Measurements from ENCODE around the gene LSM14A.
"Not testable (repeated sequence)": the region's sequence is repeated elsewhere in the genome, so short reads cannot be mapped to it uniquely, and the experiment has no call there.

The LSM14A gene

DNA sequence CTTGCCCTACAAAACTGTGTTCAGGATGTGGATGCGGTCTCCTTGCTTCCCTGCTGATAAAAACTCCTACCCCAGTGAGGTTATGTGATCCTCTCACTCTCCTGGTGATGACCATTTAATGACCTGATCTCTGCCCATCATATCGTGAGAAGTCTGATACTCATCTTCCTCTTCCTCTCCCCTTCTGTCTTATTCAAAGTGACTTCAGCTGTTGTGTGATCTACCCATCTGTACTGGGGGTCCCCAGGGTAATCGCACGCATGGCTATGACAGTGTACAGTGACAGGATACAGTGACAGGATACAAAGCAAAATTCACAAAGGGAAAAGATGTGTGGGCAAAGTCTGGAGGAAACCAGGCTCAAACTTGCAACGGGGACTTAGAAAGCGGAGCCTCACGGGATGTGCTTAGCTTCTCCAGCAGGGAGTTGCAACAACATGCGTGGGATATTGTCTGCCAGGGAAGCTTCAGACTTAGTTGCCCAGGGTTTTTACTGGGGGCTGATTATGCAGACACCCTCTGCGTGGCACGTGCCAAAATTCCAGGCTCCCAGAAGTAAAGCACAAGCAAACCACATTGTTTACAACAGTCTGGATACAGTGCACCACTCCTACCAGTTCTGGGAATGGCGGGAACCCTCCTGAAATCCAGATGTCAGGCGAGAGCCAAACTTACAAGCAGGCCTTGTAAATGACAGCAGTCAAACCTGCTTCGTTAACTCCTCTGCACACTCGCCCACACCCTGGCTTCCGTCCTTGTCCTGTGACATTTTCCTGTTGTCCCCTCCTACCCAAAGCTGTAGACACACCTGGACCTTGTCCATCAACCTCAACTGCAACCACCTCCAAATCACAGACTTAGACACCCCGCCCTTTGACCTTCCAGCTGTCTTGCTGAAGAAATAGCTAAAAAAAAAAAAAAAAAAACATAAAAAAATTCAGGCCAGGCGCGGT lies 64.0 kb downstream of the LSM14A start:
- no peak overlapping the region for H3K27ac Mint-ChIP-seq
- DNase-seq (ENCODE audit: low spot score): no peak
- H3K27me3 Mint-ChIP-seq (ENCODE audit: low read depth): no peaks in the 10 kb centered on the region
- H3K4me1 Mint-ChIP-seq (ENCODE audit: low read depth): peaks cover 12% of the 10 kb centered on the region
- H3K9me3 Mint-ChIP-seq: no peaks in the 10 kb centered on the region
- peaks cover 12% of the 10 kb centered on the region for H3K36me3 Mint-ChIP-seq (ENCODE audit: low read depth)
- no peak overlapping the region for H3K4me3 Mint-ChIP-seq

DNA sequence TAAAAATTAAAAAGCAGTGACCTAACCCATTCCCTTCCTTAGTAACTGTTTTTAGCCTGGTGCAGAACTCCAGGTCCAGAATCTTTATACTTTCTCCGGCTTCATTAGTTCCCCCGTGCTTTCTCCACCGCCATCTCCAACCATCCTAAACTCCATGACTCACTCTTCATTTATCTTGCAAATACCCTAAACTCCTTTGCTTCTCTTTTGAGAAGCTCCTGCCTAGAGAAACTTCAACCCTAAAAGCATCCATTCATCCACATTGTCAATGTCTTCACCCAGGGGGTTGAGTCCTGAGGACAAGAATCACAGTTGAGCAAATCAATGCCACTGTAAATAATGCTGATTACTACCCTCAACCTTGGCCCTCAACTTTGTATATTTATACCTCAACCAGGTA lies 65.0 kb downstream of the LSM14A start:
- Mint-ChIP-seq H3K9me3 (no peaks in the 10 kb centered on the region), H3K27ac (no peak overlapping the region), H3K36me3 (ENCODE audit: low read depth) (peaks cover 10% of the 10 kb centered on the region), H3K4me3 (no peak overlapping the region), H3K4me1 (ENCODE audit: low read depth) (peaks cover 10% of the 10 kb centered on the region), H3K27me3 (ENCODE audit: low read depth) (no peaks in the 10 kb centered on the region)
- DNase-seq (ENCODE audit: low spot score): no peak

DNA sequence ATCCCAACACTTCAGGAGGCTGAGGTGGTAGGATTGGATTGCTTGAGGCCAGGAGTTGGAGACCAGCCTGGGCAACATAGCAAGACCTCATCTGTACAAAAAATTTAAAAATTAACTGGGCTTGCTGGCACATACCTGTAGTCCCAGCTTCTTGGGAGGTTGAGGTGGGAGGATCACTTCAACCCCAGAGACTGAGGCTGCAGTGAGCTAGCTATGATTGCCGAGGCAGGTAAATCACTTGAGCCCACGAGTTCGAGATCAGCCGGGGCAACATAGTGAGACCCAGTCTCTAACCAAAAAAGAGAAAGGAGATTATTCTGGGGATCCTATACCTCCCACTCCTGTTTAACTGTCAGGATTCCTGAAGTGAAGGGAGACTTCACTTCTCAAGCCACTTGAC lies 65.6 kb downstream of the LSM14A start:
- Mint-ChIP-seq H3K9me3 (no peaks in the 10 kb centered on the region), H3K4me1 (ENCODE audit: low read depth) (peaks cover 4% of the 10 kb centered on the region), H3K27ac (no peak overlapping the region), H3K4me3 (no peak overlapping the region), H3K27me3 (ENCODE audit: low read depth) (no peaks in the 10 kb centered on the region), H3K36me3 (ENCODE audit: low read depth) (peaks cover 8% of the 10 kb centered on the region)
- no peak for DNase-seq (ENCODE audit: low spot score)

DNA sequence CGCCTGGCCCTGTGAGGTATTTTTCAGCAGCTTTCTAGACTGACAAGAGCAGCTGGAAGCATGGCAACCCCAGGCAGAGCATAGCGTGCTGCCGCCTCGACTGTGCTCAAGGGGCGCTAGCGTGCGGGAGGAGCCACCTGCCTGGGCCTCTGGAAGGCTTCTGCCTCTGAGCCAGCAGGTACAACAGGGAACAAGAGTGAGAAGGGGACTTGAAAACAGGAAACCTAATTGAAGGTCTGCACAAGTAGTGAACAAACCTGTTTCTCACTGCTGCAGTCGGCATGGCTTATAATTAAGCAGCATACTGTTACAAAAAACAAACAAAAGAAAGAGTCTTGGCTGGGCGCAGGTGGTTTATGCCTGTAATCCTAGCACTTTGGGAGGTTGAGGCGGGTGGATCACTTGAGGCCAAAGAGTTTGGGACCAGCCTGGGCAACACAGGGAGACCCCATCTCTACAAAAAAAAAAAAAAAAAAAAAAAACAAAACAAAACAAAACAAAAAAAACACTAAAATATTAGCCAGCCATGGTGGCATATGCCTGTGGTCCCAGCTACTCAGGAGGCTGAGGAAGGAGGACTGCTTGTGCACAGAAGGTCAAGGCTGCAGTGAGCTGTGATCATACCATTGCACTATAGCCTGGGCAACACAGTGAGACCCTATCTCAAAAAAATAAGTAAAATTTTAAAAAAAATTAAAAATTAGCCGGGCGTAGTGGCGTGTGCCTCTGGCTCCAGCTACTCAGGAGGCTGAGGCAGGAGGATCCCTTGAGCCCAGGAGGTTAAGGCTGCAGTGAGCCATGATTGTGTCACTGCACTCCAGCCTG lies 69.4 kb downstream of the LSM14A start:
- H3K27ac Mint-ChIP-seq: no peak overlapping the region
- no peak overlapping the region for H3K4me3 Mint-ChIP-seq
- H3K9me3 Mint-ChIP-seq: no peaks in the 10 kb centered on the region
- no peaks in the 10 kb centered on the region for H3K27me3 Mint-ChIP-seq (ENCODE audit: low read depth)
- DNase-seq (ENCODE audit: low spot score): no peak
- H3K36me3 Mint-ChIP-seq (ENCODE audit: low read depth): peaks cover 2% of the 10 kb centered on the region
- H3K4me1 Mint-ChIP-seq (ENCODE audit: low read depth): no peaks in the 10 kb centered on the region

DNA sequence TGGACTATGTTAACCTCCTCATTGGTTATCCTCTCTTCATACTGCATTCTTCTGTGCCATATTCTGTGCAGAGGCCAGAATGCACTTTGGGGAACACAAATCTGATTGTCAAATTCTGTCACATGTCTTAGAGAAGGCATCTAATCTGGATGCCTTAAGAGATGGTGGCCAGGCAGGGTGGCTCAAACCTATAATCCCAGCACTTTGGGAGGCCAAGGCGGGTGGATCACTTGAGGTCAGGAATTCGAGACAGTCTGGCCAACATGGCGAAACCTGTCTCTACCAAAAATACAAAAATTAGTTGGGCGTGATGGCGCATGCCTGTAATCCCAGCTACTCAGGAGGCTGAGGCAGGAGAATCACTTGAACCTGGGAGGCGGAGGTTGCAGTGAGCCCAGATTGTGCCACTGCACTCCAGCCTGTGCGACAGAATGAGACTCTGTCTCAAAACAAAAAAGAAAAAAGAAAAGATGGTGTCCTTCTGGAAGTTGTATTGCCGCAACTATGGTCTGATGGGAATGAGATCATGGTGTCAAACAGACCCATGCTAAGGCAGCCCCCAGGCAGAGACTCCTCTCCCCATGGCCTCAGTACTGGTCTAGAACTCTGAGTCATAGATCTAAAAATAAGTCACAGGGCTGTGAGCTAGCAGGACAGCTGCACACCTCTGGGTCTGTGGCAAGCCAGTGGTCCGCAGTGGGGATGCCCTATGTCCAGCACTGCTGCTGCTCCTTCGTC lies 71.0 kb downstream of the LSM14A start:
- H3K4me1 Mint-ChIP-seq (ENCODE audit: low read depth); DNase-seq (ENCODE audit: low spot score); H3K36me3 Mint-ChIP-seq (ENCODE audit: low read depth); H3K4me3 Mint-ChIP-seq; H3K27me3 Mint-ChIP-seq (ENCODE audit: low read depth); H3K27ac Mint-ChIP-seq; H3K9me3 Mint-ChIP-seq: not testable (repeated sequence)

DNA sequence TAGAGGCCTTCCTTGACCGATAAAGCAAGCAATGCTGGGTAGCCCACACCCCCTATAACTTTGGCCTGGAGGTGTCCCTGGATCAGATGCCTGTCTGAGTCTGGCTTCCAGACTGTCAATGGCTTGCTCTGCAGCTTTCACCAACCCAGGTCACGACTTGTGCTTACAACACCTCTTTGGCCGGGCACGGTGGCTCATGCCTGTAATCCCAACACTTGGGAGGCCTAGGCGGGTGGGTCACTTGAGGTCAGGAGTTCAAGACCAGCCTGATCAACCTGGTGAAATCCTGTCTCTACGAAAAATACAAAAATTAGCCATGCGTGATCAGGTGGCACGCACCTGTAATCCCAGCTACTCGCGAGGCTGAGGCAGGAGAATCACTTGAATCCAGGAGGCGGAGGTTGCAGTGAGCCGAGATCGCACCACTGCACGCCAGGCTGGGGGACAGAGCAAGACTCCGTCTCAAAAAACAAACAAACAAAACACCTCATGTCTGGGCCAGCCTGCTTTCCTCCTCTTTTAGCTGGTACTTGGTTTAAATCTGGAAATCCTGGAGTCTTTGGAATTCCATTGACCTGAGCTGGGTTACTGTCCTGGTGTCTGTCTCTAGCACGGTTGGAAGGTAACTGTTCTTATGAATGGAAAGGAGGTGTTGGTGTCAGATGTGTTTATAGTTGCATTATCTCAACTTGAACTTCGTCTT lies 71.7 kb downstream of the LSM14A start:
- no peak overlapping the region for H3K27ac Mint-ChIP-seq
- H3K4me3 Mint-ChIP-seq: no peak overlapping the region
- no peak for DNase-seq (ENCODE audit: low spot score)
- H3K27me3 Mint-ChIP-seq (ENCODE audit: low read depth): no peaks in the 10 kb centered on the region
- H3K9me3 Mint-ChIP-seq: no peaks in the 10 kb centered on the region
- no peaks in the 10 kb centered on the region for H3K4me1 Mint-ChIP-seq (ENCODE audit: low read depth)
- H3K36me3 Mint-ChIP-seq (ENCODE audit: low read depth): no peaks in the 10 kb centered on the region

DNA sequence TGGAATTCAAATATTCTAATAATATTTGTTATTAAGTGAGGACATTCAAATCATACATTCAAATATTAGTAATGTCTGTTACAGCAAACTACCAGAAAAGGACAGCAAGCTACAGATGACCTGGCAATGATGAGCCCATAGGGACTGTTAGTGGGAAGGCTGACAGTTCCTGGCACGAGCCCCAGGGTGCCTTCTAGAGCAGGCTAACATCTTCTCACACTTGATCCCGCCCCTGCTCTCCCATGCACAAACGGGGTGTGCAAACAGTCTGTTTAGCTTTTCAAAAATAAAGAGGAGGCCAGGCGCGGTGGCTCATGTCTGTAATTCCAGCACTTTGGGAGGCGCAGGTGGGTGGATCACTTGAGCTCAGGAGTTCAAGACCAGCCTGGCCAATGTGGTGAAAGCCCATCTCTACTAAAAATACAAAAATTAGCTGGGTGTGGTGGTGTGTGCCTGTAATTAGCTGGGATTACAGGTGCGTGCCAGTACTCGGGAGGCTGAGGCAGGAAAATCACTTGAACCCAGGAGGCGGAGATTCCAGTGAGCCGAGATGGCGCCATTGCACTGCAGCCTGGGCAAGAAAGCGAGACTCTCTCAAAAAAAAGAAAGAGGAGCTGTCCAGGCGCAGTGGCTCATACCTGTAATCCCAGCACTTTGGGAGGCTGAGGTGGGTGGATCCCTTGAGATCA lies 72.5 kb downstream of the LSM14A start:
- Mint-ChIP-seq H3K4me3 (no peak overlapping the region), H3K27me3 (ENCODE audit: low read depth) (no peaks in the 10 kb centered on the region), H3K27ac (no peak overlapping the region), H3K4me1 (ENCODE audit: low read depth) (no peaks in the 10 kb centered on the region), H3K9me3 (no peaks in the 10 kb centered on the region), H3K36me3 (ENCODE audit: low read depth) (no peaks in the 10 kb centered on the region)
- DNase-seq (ENCODE audit: low spot score): no peak

DNA sequence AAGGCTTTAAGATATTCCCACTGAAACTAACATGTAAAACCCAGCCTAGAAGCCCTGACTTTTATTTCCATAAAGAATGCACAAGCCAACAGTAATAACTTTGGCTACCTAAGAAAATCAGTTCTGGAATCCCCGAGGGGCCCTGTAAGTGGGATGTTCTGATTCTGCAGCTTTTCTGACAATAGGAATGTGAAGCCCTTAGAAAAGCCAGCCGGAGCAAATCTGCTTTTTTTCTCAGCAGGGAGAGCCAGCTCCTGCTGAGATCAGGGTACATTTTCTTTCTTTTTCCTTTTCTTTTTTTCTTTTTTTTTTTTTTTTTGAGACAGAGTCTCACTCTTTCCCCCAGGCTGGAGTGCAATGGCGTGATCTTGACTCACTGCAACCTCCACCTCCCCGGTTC lies 74.0 kb downstream of the LSM14A start:
- H3K4me1 Mint-ChIP-seq (ENCODE audit: low read depth): no peaks in the 10 kb centered on the region
- H3K4me3 Mint-ChIP-seq: no peak overlapping the region
- H3K27ac Mint-ChIP-seq: no peak overlapping the region
- no peaks in the 10 kb centered on the region for H3K27me3 Mint-ChIP-seq (ENCODE audit: low read depth)
- no peaks in the 10 kb centered on the region for H3K36me3 Mint-ChIP-seq (ENCODE audit: low read depth)
- DNase-seq (ENCODE audit: low spot score): no peak
- no peaks in the 10 kb centered on the region for H3K9me3 Mint-ChIP-seq

DNA sequence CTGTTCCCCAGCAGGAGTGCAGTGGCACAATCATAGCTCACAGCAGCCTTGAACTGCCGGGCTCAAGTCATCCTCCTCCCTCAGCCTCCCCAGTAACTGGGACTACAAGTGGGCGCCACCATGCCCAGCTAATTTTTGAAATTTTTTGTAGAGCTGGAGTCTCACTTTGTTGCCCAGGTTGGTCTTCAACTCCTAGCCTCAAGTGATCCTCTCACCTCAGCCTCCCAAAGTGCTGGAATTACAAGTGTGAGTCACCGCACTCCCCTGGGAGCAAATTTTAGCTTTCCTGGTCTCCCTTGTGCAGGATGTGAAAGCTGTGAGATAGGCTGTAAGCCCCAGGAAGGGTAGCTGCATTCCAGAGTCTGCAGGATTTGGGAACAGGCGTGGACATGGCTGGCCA lies 76.6 kb downstream of the LSM14A start:
- no peak for DNase-seq (ENCODE audit: low spot score)

DNA sequence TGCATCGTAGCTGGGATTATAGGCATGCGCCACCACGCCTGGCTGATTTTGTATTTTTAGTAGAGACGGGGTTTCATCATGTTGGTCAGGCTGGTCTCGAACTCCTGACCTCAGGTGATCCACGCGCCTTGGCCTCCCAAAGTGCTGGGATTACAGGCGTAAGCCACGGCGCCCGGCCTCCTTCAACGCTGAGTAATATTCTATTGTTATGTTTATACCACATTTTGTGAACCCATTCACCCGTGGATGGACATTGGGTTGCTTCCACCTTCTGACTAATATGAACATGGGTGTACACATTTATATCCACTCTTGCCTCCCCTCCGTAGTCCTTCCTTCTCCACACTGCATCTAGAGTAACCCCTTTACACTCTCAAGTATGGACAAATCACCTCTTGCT lies 80.9 kb downstream of the LSM14A start:
- not testable (repeated sequence) for H3K27me3 Mint-ChIP-seq (ENCODE audit: low read depth); DNase-seq (ENCODE audit: low spot score); H3K4me1 Mint-ChIP-seq (ENCODE audit: low read depth); H3K9me3 Mint-ChIP-seq; H3K27ac Mint-ChIP-seq; H3K36me3 Mint-ChIP-seq (ENCODE audit: low read depth)
- H3K4me3 Mint-ChIP-seq: peak overlapping the region; percentile 98

More for the DNA sequence above, 76.6 kb downstream of the LSM14A start:
- no peaks in the 10 kb centered on the region for H3K36me3 Mint-ChIP-seq (ENCODE audit: low read depth)
- H3K27me3 Mint-ChIP-seq (ENCODE audit: low read depth): no peaks in the 10 kb centered on the region
- no peak overlapping the region for H3K4me3 Mint-ChIP-seq
- no peaks in the 10 kb centered on the region for H3K9me3 Mint-ChIP-seq
- H3K4me1 Mint-ChIP-seq (ENCODE audit: low read depth): peaks cover 3% of the 10 kb centered on the region
- no peak overlapping the region for H3K27ac Mint-ChIP-seq

DNA sequence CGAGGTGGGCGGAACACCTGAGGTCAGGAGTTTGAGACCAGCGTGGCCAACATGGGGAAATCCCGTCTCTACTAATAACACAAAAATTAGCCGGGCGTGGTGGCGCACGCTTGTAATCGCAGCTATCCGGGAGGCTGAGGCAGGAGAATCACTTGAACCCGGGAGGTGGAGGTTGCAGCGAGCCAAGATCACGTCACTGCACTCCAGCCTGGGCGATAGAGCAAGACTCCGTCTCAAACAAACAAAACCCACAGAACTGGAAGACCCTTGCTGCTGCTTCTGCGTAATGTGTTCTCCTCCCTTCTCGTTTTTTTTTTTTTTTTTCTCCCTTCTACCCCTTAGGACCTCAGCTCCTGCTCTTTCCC lies 81.4 kb downstream of the LSM14A start:
- Mint-ChIP-seq H3K4me3 (peak overlapping the region; percentile 98), H3K27ac (peak overlapping the region; percentile 96)
- H3K4me1 Mint-ChIP-seq (ENCODE audit: low read depth); DNase-seq (ENCODE audit: low spot score); H3K36me3 Mint-ChIP-seq (ENCODE audit: low read depth); H3K27me3 Mint-ChIP-seq (ENCODE audit: low read depth); H3K9me3 Mint-ChIP-seq: not testable (repeated sequence)

DNA sequence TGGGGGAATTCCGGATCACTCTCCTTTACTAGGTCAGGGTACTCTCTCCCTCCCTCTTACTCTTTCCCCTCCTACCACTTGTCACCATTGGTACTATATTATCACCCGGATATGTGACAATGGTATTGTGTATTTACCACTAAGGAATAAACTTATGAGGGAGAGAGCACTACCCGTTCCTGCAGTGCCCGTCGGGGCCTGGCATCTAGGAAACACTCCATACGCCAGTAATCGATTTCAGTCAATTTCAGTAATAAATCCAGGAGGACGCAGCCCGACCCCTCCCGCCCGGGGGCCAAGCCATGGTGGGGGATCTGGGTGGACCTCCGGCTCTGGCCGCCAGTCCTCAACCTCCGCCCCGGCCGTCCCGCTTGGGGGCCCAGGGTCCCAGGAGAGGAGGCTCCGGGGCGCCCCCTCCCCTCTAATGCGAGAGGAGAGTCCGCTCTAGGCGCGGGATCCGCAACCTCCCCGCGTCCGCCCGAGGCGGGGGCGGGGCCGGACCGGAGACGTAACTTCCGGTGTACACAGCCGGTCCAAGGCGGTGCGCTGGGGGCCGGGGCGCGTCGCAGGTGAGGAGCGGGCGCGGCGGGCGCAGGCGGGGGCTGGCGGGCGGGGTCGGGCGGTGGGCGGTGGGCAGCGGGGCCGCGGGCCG lies 81.9 kb downstream of the LSM14A start, which contains the start of gene GARRE1:
GARRE1 (plus strand) TSS at position 509 of the 652 bp plus-strand sequence. CDS start 45,920 bp downstream, outside the sequence.
- DNase-seq (ENCODE audit: low spot score): peak; percentile 84
- H3K36me3 Mint-ChIP-seq (ENCODE audit: low read depth): no peaks in the 10 kb centered on the region
- peak within 1 kb of the TSS; percentile 98 for H3K4me3 Mint-ChIP-seq
- no peaks in the 10 kb centered on the region for H3K9me3 Mint-ChIP-seq
- H3K4me1 Mint-ChIP-seq (ENCODE audit: low read depth): peaks cover 9% of the 10 kb centered on the region
- peak within 1 kb of the TSS; percentile 96 for H3K27ac Mint-ChIP-seq
- peaks cover 8% of the 10 kb centered on the region for H3K27me3 Mint-ChIP-seq (ENCODE audit: low read depth)
